ENCODE data around the gene SPEM3.

SPEM3 gene

DNA sequence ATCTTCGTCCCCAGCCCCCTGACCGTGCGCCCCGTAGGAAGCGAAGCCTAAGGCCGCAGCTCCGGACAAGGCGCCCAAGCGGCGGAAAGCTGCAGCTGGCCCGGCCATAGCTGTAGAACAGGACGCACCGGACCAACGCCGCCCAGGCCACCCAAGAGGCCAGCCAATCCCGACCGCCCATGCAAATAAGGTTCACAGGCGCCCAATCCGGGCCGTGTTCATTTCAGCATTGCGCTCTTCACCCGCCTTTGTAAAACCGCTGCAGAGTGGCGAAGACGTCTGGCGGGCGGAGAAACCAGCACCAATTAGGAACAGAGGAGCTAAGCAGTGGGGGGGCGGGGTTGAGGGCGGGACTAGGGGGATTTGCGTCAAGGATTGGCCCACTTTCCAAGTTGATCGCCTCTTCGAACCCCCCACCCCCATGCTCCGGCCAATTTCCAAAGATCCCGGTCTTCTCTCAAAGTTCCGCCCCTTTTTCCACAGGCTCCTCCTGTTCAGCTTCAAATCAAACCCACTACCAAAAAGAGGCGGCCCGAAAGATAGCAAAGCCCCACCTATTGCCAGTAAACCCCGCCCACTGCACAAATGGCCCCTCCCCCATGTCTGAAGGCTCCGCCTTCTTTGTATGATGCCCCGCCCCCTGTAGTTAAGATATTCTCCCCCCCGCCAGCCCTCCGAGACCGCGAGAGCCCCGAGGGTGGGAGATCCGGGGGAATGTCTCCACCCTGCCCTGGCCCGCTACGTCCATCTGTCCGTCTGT is 24.5 kb upstream of the SPEM3 start, which contains the start of gene TMEM256:
Gene TMEM256, minus strand, starts transcription at position 121 of the 760 bp plus-strand sequence. Its CDS starts 13 bp downstream, at position 108.
- peak; percentile 87 to 88 for DNase-seq (ENCODE audit: low read depth in 2 of 2)

GRCh38 chr17:7404737-7405349 is 23.8 kb upstream of the SPEM3 start:
- DNase-seq (ENCODE audit: low read depth in 2 of 2), result no peak

- no peak for DNase-seq (ENCODE audit: low read depth in 2 of 2)
These were observed 23.1 kb upstream of the SPEM3 start for GRCh38 chr17:7405350-7406234.

GRCh38 chr17:7406235-7406825 is 22.3 kb upstream of the SPEM3 start:
- no peak for DNase-seq (ENCODE audit: low read depth in 2 of 2)

GRCh38 chr17:7407082-7407481 is 21.6 kb upstream of the SPEM3 start:
- DNase-seq (ENCODE audit: low read depth in 2 of 2), result no peak

- no peak for DNase-seq (ENCODE audit: low read depth in 2 of 2)
These were observed 21.0 kb upstream of the SPEM3 start, which contains the start of gene NLGN2 for GRCh38 chr17:7407485-7408251. Gene NLGN2, plus strand, starts transcription at chr17:7407845. Its CDS starts 411 bp downstream, at chr17:7408256.

GRCh38 chr17:7408252-7408727 is 20.4 kb upstream of the SPEM3 start:
- no peak for DNase-seq (ENCODE audit: low read depth in 2 of 2)

- DNase-seq (ENCODE audit: low read depth in 2 of 2), result no peak
These were observed 19.8 kb upstream of the SPEM3 start for GRCh38 chr17:7408863-7409262.

DNA sequence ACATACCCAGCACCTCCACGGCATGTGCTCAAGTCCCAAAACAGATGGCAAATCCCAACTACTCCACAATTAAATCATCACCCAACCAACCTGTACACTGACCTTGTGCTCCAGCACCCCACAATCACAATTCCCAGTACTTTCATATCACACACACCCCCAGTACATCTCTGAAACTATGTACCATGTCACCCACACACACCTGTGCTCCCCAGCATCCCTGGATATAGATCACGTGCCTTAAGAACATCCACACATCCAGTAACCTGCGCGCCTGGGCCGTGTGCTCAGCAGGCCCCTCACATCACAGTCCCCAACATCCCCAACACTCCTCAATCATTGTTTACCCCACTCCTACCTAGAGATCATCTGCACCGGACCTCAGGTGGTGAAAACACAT is 18.9 kb upstream of the SPEM3 start:
- no peak for DNase-seq (ENCODE audit: low read depth in 2 of 2)

DNA sequence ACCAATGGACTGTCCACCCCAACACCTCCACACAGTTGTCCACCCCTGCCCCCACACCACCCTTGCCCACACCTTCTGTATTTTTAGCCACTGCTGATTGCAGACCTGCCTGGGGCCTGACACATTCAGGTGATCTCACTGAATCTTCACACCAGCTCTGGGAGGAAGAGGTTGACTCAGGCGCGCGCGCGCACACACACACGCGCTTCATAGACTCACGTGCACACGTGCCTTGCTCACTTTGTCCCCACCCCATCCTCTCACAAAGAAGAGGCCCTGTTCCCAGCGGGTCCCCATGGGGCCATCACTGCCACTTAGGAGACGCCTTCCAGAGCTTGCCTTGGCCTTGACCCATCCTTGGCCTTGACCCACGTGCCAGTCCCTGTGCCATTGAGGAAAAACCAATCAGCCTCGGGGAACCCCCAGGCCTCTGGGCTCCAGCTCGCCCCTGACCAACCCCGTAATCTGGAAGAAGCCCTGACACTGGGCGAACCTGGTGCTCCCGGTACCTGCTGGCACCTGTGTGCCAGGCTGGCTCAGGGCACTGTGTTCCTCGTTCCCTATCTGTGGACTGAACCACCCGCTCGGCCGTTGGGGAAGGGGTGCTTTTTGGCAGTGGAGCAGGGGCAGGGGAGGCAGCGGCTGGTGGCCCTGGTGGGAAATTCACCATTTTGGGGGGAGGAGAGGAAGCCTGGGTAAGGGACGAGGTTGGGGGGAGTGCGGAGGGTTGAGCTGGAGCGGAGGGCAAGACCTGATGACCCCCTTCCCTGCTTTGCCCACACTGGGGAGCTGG is 17.8 kb upstream of the SPEM3 start:
- DNase-seq (ENCODE audit: low read depth in 2 of 2), result no peak

GRCh38 chr17:7411427-7411750 is 17.3 kb upstream of the SPEM3 start:
- DNase-seq (ENCODE audit: low read depth in 2 of 2), result no peak

GRCh38 chr17:7413346-7413985 is 15.2 kb upstream of the SPEM3 start:
- no peak for DNase-seq (ENCODE audit: low read depth in 2 of 2)

GRCh38 chr17:7414837-7415236 is 13.8 kb upstream of the SPEM3 start:
- DNase-seq (ENCODE audit: low read depth in 2 of 2), result no peak

DNA sequence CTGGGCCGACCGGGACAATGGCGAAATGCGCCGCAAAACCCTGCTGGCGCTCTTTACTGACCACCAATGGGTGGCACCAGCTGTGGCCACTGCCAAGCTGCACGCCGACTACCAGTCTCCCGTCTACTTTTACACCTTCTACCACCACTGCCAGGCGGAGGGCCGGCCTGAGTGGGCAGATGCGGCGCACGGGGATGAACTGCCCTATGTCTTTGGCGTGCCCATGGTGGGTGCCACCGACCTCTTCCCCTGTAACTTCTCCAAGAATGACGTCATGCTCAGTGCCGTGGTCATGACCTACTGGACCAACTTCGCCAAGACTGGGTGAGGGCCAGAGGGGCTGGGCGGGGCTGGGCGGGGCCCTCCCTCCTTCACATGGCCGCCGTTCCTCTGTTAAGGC is 12.9 kb upstream of the SPEM3 start:
- no peak for DNase-seq (ENCODE audit: low read depth in 2 of 2)

DNA sequence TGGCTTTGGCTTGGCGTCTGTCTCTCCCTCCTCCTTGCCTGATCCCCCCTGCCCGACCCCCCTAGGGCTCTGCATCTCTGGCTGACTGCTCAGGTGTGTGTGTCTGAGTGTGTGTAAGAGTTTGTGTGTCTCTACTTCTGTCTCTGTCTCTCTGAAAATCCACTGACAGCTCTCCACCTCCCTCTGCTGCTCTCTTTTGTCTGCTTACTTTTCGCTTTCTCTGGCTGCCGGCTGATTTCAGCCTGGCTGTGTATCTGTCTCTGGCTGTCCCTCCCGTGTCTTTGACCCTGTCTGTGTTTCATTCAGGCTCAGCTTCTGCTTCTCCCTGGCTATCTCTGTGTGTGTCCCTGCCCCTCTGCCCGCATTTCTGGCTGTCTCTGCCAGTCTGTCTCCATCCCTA is 12.3 kb upstream of the SPEM3 start:
- DNase-seq (ENCODE audit: low read depth in 2 of 2), result no peak

DNA sequence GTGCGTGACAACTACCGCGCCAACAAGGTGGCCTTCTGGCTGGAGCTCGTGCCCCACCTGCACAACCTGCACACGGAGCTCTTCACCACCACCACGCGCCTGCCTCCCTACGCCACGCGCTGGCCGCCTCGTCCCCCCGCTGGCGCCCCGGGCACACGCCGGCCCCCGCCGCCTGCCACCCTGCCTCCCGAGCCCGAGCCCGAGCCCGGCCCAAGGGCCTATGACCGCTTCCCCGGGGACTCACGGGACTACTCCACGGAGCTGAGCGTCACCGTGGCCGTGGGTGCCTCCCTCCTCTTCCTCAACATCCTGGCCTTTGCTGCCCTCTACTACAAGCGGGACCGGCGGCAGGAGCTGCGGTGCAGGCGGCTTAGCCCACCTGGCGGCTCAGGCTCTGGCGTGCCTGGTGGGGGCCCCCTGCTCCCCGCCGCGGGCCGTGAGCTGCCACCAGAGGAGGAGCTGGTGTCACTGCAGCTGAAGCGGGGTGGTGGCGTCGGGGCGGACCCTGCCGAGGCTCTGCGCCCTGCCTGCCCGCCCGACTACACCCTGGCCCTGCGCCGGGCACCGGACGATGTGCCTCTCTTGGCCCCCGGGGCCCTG is 11.5 kb upstream of the SPEM3 start:
- no peak for DNase-seq (ENCODE audit: low read depth in 2 of 2)

- DNase-seq (ENCODE audit: low read depth in 2 of 2), result no peak
These were observed 10.0 kb upstream of the SPEM3 start for GRCh38 chr17:7418472-7419152.

DNA sequence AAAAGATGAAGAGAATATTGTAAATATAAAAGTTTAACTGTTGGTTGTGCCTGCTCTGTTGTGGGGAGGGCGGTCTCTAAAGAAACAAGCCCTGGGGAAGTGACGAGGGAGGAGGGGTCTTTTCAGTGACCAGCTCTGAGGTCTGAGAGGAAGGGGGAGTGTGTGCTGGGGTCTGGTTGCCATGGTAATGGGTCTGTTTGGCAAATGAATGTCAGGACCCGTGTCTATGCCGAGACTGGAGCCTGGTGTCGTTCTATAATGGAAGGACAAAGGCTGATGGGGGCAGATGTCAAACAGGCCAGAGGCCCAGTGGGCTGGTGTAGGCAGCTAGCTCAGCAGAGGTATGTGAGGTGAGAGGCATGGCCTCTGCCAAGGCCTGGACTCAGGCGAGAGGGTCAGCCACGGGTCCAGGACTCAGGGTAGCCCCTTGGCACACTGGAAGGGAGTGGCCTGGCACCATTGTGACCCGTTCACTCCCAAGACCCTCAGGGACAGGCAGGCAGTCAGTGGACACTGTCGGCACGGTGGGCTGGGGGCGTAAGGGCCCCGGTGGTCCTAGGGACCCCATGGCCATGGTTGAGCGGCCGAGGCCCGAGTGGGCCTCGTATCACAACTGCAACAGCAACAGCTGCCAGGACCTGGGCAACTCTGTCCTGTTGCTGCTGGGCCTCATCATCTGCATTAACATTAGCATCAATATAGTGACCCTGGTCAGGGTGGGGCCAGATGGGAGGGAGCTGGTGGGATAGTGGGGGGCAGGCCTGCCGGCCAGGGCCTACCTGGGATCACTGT is 8.6 kb upstream of the SPEM3 start, which contains the start of gene SPEM1:
Gene SPEM1, plus strand, starts transcription at position 506 of the 792 bp plus-strand sequence. Its CDS starts 61 bp downstream, at position 567.
- no peak for DNase-seq (ENCODE audit: low read depth in 2 of 2)

Data from stimulated activated CD8-positive, alpha-beta memory T cell treated with anti-CD3 and anti-CD28 coated beads, Interleukin-7, amount 100 ng/mL, for 1 hour (primary cell).